SK-N-SH treated with all-trans-retinoic acid at 6 μM for 48 hours (cell line): ENCODE data around the gene TRIM46.
"Not testable (repeated sequence)": the region's sequence is repeated elsewhere in the genome, so short reads cannot be mapped to it uniquely, and the experiment has no call there.

Experiments used
- ATAC-seq: fragments of 200-7000 bp; cut with Tn5 transposase; 3 replicates; pipeline ENCODE4 v1.9.1; 2020; ENCODE audit warnings: mild to moderate bottlenecking, moderate library complexity
- PPARA ChIP-seq: fragments of 250-450 bp; sonication (Bioruptor Pico); IDR thresholded peaks from 2 replicates; pipeline ENCODE4 v1.5.0; 2020; ENCODE audit warnings: mild to moderate bottlenecking, borderline replicate concordance
- TF ChIP-seq, protein P1 (sequence below): fragments of 250-450 bp; sonication (Bioruptor Pico); IDR thresholded peaks from 2 replicates; pipeline ENCODE4 v1.5.1; 2021; ENCODE audit warnings: mild to moderate bottlenecking, moderate library complexity

The TRIM46 gene

DNA sequence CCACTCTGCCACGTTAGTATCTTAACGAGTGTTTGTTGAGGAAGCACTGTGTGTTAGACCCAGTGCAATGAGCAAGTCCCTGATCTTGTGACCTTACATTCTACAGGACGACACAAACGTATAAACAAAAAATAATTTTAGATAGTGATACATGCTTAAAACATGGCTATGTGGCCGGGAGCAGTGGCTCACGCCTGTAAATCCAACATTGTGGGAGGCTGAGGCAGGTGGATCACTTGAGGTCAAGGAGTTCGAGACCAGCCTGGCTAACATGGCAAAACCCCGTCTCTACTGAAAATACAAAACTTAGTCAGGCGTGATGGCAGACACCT is 54.4 kb downstream of the TRIM46 start:
- ATAC-seq: no peak
- TF ChIP-seq, protein P1, sequence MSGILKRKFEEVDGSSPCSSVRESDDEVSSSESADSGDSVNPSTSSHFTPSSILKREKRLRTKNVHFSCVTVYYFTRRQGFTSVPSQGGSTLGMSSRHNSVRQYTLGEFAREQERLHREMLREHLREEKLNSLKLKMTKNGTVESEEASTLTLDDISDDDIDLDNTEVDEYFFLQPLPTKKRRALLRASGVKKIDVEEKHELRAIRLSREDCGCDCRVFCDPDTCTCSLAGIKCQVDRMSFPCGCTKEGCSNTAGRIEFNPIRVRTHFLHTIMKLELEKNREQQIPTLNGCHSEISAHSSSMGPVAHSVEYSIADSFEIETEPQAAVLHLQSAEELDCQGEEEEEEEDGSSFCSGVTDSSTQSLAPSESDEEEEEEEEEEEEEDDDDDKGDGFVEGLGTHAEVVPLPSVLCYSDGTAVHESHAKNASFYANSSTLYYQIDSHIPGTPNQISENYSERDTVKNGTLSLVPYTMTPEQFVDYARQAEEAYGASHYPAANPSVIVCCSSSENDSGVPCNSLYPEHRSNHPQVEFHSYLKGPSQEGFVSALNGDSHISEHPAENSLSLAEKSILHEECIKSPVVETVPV (CRISPR knock-in tag): no peak
- TF ChIP-seq PPARA (CRISPR knock-in tag): no peak

DNA sequence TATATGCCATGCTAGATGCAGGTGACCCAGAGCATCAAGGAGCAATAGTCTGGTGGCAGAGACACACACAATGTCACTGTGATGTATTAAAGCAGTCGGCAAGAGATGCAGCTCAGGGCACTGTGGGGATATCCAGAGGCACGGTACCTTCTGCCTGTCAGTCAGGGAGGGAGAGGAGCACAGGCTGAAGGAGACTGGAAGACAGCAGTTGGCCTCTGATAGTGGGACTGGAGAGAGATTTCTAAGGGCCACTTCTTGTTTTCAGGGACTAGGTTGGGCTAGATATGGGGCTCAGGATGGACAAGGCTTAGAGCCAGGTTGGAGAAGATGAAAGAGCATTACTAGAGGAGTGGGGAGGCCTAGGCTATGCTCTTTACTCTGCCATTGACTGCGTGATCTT is 57.7 kb downstream of the TRIM46 start:
- ATAC-seq: not testable (repeated sequence)

DNA sequence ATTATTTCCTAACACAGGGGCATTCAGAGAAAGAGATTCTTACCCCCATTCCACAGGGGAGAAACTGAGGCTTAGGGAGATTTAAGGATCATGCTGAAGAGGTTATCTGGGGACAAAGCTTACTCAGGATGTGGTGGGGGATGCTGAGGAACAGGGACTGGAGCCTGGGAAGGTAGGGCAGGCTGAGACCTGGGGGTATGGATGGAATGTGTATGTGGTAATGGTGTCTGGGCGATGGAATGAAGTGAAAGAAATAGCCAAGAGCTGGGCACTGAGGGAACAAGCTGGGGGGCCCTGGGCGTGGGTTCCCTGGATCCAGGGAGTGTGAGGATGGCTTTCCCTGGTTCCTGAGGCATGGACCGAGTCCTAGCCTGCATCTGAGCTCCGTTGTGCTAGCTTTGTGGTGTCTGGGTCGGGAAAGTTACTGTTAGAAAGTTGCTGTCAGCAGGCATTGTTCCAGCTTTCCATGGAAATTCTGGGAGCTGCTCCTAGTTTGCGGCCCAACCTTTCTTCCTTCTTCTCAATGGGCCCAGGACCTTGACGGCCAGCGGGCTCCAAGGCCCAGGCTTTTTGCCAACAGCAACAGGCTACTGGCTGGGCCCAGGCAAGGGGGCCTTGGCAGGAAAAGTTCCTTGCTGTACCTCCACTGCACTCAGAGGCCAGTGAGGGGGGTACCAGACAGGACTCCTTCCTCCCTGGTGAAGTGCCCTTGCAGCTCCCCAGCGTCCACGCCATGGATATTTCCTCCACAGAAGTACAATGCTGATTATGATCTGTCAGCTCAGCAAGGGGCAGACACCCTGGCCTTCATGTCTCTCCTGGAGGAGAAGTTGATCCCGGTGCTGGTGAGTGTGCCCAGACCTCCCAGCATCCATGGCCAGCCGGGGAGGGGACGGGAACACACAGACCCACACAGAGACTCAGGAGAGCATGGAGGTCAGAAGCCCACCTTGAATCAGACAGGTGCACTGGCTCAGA is 58.6 kb downstream of the TRIM46 start:
- not testable (repeated sequence) for ATAC-seq

DNA sequence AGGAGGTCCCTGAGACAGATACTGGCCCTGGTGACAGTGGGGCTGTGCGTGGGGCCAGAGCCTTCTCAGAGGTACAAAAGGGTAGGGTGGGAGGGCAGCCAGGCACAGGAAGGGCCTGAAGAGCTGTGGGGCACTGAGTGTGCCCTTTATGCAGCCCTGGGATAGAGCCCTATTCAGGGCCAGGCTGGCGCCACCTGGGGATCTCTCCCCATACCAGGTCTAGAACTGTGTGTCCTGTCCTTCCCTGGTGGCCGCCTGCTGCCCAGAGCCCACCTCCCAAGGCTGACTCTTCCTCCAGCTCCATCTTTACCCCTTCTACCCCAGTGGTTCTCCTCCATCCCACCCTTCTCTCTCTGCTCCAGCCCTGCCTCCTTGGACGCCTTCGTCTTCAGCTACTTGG is 59.9 kb downstream of the TRIM46 start:
- ATAC-seq: peak; percentile 7
